HEK293T (cell line): ENCODE data around the gene SPTLC2.
"Not testable (repeated sequence)": the region's sequence is repeated elsewhere in the genome, so short reads cannot be mapped to it uniquely, and the experiment has no call there.

Experiments used
- CTBP1 ChIP-seq: fragments of 450-650 bp; IDR thresholded peaks from 2 replicates; pipeline ENCODE4 v1.6.1; 2016; ENCODE audit warnings: borderline replicate concordance
- FOXA1 ChIP-seq: fragments of 450-650 bp; IDR thresholded peaks from 2 replicates; pipeline ENCODE4 v1.6.1; 2016; ENCODE audit warnings: mild to moderate bottlenecking
- FOXK2 ChIP-seq: fragments of 450-650 bp; IDR thresholded peaks from 2 replicates; pipeline ENCODE4 v1.6.1; 2016; ENCODE audit warnings: mild to moderate bottlenecking
- SUZ12 ChIP-seq: fragments of 450-650 bp; IDR thresholded peaks from 2 replicates; pipeline ENCODE4 v1.6.1; 2016; ENCODE audit warnings: mild to moderate bottlenecking
- TARDBP ChIP-seq: fragments of 450-650 bp; IDR thresholded peaks from 2 replicates; pipeline ENCODE4 v1.6.1; 2016

- not testable (repeated sequence) for TF ChIP-seq TARDBP, FOXK2, FOXA1, CTBP1, SUZ12
These were observed 45.1 kb upstream of the SPTLC2 start for GRCh38 chr14:77661562-77661961.
